Activated CD8-positive, alpha-beta memory T cell treated with anti-CD3 and anti-CD28 coated beads for 24 hours (primary cell): ENCODE data around the gene OR52A1.
"Not testable (repeated sequence)": the region's sequence is repeated elsewhere in the genome, so short reads cannot be mapped to it uniquely, and the experiment has no call there.

Experiments used
- DNase-seq: peaks from one replicate; pipeline ENCODE4 v3.0.0-alpha.2; 2020

Gene OR52A1

DNA sequence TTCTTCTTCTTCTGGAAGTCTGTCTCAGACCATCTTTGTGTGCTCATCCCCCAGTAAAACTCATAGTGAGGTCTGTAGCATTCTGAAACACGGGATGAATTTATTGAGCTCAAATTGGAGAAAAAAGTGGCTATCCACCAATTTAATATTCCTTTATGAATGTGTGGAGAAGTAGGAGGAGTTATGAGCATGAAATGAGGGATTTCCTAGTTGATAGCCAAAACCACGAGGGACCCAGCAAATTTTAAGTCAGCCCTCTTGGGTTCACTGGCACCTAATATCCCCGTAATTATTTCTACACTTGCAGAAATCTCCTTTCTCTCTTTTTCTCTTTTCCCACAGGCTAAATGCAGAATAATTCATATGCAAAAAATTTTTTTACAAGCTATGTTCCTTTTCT, at the start of gene OR52A1:
Gene OR52A1 (minus strand): TSS at position 101 of the 400 bp plus-strand sequence. CDS start 2,388 bp downstream, outside the sequence.
- no peak for DNase-seq

DNA sequence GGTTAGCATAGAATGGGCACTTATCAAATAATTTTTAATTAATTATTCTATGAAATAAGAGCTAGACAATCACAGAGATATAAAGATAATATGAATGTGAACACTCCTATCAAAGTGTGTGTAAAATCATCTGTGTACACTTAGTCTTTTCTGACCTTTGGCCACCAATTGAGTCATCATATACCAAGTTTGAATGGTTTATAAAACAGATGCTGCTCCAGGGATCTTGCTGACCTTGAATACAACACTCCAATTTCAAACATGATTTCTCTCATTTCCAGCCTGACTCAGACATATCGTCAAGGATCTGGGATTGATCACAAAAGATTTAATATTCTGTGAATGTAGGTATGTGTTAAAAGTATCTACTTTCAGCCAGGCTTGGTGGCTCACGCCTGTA, 48.8 kb upstream of the OR52A1 start:
- DNase-seq, result no peak

DNA sequence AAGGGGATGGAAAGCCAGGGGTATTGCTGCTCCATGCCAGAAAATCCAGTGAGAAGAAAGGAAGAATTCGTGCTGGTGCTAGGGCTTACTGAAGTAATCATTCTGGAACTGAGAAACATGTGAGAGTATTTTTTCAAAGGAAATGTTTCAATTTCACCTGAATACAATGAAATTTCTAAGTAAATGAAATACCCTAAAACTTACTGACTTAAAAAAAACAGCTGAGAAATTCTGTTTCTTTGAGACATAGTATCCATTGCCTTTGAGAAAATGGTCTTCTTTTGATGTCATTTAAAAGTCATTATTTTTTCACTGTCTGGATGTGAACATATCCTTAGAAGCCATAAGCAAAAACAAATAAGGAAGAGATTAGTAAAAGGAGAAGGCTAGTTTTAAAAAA, 46.0 kb upstream of the OR52A1 start, which contains the start of gene OR51V1:
Gene OR51V1 (minus strand): TSS at position 101 of the 400 bp plus-strand sequence. CDS start 0 bp downstream, at position 101.
- no peak for DNase-seq

DNA sequence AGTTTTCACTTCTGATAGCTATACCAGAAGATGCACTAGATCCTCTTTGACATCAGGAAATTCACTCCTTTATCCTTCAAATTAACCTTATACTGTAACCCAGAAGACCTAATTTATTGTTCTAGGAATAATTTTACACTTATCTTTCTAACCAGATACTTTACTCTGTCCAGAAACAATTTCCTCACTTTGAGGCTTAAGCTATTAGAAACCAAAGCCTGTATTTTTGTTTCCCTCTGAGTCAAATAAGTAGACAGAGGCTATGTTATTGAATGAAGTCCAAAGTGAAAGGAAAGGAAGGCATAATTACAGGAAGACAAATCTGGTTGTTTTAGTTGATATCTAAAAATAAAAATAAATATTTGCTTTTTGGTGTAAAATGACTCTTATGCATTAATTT, 43.7 kb upstream of the OR52A1 start:
- no peak for DNase-seq

DNA sequence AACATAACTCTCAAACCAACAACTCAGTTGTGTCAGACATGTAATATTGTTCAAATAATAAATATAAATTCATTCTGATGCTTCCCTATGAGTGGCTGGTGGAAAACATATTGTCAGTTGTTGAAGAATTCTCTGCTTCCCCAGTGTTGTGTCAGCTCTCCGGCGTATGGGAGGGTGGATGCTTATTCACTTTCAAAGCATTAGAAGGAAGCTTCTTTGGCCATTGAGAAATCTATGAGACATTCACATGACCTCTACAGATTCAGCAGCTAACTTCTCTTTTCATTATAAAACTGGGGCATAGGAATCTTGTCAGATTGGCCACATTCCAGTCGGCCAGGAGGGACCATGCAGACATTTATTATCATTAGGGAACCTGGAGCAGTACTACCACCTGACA, 43.0 kb upstream of the OR52A1 start:
- DNase-seq, result no peak

DNA sequence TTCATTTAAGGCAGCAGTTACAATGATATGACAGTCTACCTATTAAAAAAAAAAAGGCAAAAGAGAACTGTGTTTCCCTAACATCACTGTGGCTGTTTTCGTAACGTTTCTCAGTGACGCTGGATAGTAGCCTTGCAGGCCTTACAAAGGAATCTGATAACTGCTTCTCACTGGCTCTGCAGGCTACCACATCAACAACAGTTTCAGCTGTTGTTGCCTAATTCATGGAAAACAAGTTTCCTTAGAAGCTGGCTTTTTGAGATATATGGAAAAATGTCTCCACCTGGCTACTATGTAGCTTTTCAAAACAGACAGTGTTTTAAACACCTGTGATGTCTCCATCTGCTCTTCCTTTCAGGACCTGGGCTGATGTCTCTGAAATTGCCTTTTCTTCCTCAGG, 42.2 kb upstream of the OR52A1 start:
- no peak for DNase-seq

DNA sequence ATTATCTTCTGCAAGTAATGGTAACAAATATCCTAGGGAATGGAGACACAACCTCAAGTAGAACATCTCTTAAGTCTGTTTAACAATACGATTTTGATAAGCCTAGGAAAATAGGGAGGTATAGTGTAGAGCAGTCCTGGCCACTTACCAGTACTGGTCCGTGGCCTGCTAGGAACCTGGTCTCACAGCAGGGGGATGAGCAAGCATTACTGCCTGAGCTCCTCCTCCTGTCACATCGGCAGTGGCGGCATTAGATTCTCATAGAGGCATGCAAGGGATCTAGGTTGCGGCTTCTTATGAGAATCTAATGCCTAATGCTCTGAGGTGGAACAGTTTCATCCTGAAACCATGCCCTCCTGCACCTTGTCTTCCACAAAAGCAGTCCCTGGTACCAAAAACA, 41.5 kb upstream of the OR52A1 start:
- DNase-seq, result no peak

DNA sequence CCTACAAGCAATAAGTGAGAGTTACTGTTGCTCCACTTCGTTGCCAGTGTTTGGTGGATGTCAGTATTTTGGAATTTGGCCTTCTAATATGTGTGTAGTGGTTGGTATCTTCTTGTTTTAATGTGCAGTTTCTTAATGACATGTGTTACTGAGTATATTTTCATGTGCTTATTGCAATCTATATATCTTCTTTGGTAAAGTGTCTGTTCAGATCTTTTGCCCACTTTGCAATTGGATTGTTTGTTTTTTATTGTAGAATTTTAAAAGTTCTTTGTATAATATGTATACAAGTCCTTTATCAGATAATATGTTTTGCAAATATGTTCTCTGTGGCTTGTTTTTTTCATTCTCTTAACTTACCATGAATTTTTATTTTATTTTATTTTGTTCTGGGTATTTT, 38.2 kb upstream of the OR52A1 start:
- DNase-seq, result no peak

DNA sequence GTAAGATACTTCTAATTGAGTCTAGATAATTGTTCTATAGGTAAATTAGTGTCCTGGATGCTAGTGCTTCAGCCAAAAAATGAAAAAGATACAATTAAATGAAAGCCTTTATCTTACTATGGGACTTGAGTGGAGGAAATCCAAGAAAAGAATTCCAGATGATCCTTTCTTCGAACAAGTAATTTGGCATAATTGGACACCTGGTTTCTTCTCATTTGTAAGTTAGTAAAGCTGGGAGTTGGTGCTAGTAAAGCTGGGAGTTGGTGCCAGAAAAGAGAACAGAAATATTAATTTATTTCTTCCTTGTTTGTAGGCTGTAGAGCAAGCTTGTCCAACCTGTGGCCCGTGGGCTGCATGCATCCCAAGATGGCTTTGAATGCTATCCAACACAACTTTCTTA, 33.6 kb upstream of the OR52A1 start:
- no peak for DNase-seq

DNA sequence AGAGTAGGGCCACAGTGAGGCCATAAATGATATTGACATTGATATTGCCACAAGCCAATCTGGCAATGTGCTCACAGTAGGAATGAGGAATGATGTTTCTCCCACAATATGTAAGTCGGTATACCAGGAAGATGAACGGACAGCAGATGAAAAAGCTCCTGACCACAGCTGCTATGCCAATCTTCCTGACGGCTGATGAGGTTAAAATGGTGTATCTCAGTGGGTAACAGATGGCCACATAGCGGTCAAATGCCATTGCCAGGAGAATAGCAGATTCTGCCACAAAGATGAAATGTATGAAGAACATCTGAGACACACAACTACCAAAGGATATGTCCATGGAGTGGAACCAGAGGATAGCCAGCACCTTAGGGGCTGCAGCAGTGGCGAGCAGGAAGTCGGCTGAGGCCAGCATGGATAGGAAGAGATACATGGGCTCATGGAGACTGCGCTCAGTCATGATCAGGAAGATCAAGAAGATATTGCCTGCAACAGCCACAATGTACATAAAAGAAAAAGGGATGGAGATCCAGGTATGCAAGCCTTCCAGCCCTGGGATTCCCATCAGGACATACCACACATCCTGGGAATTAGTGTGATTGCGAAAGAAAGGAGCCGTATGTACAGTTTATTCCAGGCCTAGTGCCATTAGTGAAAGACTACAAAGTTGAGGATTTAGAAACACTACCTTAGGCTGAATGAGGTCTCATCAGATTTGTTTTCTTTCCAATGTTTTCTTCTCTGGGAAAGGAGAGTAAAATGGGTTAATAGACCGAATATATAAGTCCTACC, 23.7 kb upstream of the OR52A1 start:
- DNase-seq, result no peak

DNA sequence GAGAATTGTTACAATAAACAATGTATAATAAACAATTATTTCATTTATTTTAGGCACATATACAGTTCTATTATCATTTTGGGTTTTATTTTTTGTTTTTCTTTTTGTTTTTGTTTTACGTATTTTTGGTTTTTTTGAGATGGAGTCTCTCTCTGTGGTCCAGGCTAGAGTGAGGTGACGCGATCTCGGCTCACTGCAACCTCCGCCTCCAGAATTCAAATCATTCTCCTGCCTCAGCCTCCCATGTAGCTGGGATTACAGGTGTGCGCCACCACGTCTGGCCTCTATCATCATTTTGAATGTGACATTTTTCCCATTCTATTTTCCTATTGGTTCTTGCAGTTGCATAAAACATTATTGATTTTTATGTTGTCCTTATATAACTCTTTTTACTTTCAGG, 20.4 kb upstream of the OR52A1 start:
- DNase-seq, result no peak

DNA sequence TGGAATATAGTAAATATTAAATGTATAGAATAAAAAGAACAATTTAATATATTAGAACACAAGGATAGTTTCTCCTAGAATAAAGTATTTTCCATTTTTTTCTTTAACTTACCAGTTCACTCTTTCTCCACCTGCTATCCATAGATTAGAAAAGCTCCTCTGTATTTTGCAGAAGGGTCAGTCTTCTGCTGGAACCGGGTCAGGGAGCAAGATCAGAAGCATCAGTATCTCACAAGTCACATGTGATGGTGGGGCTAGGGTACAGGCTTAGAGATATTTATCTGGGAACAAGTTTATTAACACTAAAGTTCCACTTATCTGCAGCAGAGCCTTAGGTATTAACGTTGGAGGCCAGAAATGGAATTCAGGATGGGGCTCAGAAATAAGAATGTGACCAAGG, 17.3 kb upstream of the OR52A1 start:
- DNase-seq, result no peak

DNA sequence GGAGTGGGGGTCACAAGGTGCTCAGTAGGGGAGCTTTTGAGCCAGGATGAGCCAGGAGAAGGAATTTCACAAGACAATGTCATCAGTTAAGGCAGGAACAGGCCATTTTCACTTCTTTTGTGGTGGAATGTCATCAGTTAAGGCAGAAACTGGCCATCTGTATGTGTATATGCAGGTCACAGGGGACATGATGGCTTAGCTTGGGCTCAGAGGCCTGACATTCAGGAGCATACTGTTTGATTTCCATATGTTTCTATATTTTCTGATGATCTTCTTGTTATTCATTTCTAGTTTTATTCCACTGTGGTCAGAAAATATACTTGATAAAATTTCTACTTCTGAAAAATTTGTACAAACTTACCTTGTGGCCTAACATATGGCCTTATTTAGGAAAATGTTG, 11.3 kb upstream of the OR52A1 start:
- not testable (repeated sequence) for DNase-seq

DNA sequence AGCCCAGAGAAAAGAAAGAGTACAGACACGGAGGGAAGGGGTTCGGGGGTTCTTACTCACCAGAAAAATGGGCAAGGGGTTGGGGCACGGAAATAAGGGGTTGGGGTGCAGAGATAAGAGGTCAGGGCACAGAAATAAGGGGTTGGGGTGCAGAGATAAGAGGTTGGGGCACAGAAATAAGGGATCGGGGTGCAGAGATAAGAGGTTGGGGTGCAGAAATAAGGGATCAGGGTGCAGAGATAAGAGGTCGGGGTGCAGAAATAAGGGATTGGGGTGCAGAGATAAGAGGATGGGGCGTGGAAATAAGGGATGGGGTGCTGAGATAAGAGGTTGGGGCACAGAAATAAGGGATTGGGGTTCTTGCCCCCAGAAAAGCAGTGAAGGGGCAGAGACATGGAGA, 10.2 kb upstream of the OR52A1 start:
- not testable (repeated sequence) for DNase-seq

DNA sequence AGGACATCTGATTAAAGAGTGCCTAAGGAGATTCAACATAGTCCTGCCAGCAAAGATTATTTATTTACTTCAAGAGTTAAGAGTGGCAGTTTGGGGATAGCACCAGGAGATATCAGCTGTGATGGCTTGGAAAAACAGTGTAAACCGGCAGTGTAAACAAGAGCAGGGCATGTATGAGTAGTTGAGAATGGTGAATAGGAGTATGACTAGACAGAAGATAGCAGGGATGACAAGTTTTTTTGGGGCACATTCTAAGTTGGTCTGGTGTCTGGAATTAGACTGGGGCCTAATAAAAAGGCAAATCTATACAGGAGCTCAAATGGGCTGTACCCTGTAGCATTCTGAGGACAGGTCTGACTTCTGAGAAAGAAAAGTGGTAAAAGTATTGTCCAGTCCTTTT, 6.5 kb upstream of the OR52A1 start:
- DNase-seq, result not testable (repeated sequence)

DNA sequence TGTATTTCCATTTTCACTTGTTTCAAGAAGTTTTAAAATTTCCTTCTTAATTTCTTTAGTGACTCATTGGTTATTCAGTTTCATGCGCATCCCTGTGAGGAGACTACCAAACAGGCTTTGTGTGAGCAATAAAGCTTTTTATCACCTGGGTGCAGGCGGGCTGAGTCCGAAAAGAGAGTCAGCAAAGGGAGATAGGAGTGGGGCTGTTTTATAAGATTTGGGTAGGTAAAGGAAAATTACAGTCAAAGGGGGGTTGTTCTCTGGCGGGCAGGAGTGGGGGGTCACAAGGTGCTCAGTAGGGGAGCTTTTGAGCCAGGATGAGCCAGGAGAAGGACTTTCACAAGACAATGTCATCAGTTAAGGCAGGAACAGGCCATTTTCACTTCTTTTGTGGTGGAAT, 5.7 kb upstream of the OR52A1 start:
- DNase-seq, result not testable (repeated sequence)

DNA sequence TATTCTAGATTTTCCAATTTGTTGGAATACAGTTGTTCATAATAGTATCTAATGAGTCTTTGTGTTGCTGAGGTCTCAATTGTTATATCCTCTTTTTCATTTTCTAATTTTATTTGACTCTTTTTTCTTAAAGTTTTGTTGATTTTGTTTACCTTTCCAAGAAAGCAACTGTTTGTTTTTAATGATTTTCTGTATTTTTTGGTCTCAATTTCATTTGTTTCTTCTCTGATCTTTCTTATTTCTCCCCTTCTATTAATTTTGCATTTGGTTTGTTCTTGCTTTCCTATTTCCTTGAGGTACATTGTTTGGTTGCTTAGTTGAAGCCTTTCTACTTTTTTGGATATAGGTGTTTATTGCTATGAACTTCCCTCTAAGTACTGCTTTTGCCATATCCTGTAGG, 5.2 kb upstream of the OR52A1 start:
- DNase-seq, result no peak

DNA sequence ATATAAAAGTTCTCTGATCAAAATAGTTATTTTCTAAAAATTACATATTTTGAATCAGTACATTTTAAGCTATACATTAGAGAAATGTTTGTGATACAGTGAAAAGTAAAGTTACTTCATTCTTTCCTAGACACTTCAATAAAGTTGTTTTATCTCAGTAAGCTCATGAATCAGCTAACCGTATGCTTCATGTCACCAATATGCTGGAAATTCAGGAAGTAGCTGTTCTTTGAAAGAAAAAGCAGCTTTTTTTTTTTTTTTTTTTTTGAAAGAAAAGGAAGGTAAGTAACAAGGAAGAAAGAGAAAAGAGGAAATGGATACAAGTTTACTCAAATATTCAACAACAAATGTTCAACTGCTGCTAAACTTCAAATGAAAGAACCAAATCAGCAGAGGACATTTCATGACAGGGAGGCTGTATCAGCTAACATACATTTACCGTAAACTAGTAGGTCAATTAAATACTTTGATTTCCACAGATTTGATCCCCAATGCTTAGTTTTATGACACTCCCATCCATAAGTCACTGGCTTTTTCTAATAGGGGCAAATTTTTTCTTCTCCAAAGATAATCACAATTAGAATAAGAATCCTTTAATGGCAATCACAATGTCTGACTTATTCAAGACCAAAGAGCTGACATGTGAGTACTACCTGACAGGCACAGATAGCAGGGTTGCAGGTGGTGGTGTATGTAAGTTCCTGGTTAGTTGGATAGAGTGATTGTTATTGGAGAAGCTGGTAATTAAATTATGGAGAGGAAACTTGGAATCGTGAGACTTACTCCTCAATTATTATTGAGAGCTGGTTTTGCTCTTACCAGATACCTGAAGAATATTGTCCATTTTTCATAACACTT, 754 bp downstream of the OR52A1 start:
- DNase-seq, result no peak

DNA sequence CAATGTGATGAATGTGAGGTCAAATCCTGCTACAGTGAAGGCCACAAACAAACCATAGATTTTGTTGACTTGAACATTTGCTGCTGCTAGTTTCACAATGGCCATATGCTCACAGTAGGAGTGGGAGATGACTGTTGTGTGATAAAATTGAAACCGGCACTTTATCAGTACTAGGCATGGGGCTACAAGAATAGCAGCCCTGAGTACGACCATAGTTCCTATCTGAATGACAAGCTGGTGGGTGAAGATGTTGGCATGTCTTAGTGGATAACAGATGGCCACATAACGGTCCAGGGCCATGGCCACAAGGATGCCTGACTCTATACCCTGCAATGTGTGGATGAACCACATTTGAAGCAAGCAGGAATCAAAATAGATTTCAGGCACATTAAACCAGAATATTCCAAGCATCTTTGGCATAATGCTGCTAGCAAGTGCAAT, 2.8 kb downstream of the OR52A1 start:
- DNase-seq, result no peak

DNA sequence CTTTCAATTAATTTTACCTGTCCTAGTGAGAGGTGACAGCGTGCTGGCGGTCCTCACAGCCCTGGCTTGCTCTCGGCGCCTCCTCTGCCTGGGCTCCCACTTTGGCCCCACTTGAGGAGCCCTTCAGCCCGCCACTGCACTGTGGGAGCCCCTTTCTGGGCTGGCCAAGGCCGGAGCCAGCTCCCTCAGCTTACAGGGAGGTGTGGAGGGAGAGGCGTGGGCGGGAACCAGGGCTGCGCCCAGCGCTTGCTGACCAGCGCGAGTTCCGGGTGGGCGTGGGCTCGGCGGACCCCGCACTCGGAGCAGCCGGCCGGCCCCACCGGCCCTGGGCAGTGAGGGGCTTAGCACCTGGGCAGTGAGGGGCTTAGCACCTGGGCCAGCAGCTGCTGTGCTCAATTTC, 10.4 kb downstream of the OR52A1 start:
- not testable (repeated sequence) for DNase-seq

DNA sequence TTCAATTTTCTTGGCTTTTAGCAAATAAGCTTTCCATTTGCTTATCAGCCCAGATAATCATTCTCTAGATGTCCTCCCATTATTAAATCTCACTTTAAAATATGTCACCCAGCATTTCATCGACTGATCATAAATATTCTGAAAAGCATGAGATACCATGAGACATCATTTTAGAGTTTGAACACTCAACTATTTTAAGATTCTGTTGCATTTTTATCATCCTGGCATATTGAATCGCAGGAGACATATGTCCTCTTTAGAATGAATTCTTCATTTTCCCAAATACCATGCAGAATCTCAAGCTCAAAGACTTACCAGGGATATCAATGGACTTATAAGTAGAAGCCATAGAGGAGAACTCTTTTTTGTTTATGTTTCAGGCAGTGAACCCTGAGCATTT, 16.6 kb downstream of the OR52A1 start, which contains the start of gene OR52A5:
Gene OR52A5 (minus strand): TSS at position 361 of the 400 bp plus-strand sequence. CDS start 5,714 bp downstream, outside the sequence.
- DNase-seq, result no peak

DNA sequence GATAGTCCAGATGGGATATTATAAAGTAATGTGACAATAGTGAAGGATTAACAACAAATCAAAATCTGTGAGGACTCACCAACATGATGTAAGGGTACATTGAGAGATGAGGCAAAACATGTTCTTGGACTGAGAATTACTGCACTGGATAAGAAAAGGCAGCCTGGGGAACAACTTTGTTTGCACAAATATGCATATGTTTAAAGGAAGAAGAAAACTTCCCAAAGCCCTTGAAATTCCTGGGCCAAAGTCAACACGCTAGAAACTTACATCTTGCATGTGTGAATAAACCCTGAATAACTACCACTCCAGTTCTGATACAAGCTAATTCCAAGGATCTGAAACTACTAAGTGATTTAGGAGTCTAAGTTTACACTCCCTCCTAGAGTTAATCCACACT, 17.5 kb downstream of the OR52A1 start:
- DNase-seq, result no peak

DNA sequence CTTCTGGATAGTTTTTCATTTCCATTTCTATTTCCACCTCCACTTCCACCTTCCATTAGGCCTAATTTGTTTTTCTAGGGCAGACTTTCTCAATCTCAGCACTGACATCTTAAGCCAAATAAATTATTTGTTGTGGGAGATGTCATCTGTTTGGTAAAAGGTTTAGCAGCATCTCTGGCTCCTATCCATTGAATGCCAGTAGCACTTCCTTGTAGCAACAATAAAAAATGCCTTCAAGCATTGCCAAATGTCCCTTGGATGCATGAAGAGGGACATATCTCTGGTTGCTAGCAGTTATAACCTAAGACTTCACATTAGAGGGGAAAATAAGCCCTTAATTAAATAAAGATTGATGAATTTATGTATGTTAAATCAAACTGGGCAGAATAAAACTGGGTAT, 18.3 kb downstream of the OR52A1 start:
- no peak for DNase-seq
